ENCODE data around the gene ZNHIT2. TPM values are rescaled to one million over a fixed set of nuclear protein-coding genes. Genes with fewer than 3 reads are reported as not detected.
A peak's percentile ranks its signal among the peaks of the same experiment; 100 is the strongest.

Gene ZNHIT2
- total RNA-seq, 1 donor from 2014 or later, result 9.5 TPM

- TF ChIP-seq CTCF (IDR thresholded peaks at IDR 0.05), result no peak
- Histone ChIP-seq H3K4me1 (peaks cover 21% of the 10 kb centered on the region), H3K27ac (peak overlapping the region; percentile 93), H3K9me3 (no peaks in the 10 kb centered on the region), H3K27me3 (ENCODE audit: low read depth) (no peaks in the 10 kb centered on the region), H3K4me3 (peak overlapping the region; percentile 85), H3K36me3 (peaks cover 17% of the 10 kb centered on the region)
- intact Hi-C loops (cut with DNase I), result no loop called here
- no peak for ATAC-seq
- DNase-seq, result no peak
Measured at GRCh38 chr11:65095427-65095826, 22.1 kb downstream of the ZNHIT2 start.

- H3K36me3 ChIP-seq, result peaks cover 42% of the 10 kb centered on the region
- intact Hi-C loops (cut with DNase I), result no loop called here
- H3K27me3 ChIP-seq (ENCODE audit: low read depth), result no peaks in the 10 kb centered on the region
- DNase-seq (no peak), ATAC-seq (no peak)
- H3K27ac ChIP-seq, result no peak overlapping the region
- H3K4me3 ChIP-seq, result no peak overlapping the region
- H3K9me3 ChIP-seq, result no peaks in the 10 kb centered on the region
- H3K4me1 ChIP-seq, result peaks cover 3% of the 10 kb centered on the region
- no peak for TF ChIP-seq CTCF (IDR thresholded peaks at IDR 0.05)
Measured at GRCh38 chr11:65090628-65091027, 26.9 kb downstream of the ZNHIT2 start.

GRCh38 chr11:65089621-65090020 is 27.9 kb downstream of the ZNHIT2 start:
- H3K4me1 ChIP-seq, result peaks cover 13% of the 10 kb centered on the region
- TF ChIP-seq CTCF (IDR thresholded peaks at IDR 0.05), result no peak
- H3K9me3 ChIP-seq, result no peaks in the 10 kb centered on the region
- intact Hi-C loops (cut with DNase I), result no loop called here
- no peaks in the 10 kb centered on the region for H3K27me3 ChIP-seq (ENCODE audit: low read depth)
- ATAC-seq (no peak), DNase-seq (no peak)
- no peak overlapping the region for H3K4me3 ChIP-seq
- no peak overlapping the region for H3K27ac ChIP-seq
- H3K36me3 ChIP-seq, result peaks cover 46% of the 10 kb centered on the region

DNA sequence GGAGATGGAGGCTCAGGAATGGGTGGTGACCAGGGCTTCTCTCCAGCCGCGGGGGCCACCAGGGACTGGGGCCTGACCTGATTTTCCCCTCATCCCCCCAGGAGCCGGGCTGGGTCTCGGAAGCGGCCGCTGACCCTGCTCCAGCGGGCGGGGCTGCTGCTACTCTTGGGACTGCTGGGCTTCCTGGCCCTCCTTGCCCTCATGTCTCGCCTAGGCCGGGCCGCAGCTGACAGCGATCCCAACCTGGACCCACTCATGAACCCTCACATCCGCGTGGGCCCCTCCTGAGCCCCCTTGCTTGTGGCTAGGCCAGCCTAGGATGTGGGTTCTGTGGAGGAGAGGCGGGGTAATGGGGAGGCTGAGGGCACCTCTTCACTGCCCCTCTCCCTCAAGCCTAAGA is 29.7 kb downstream of the ZNHIT2 start:
- no peak for ATAC-seq
- H3K27me3 ChIP-seq (ENCODE audit: low read depth), result no peaks in the 10 kb centered on the region
- no peak for TF ChIP-seq CTCF (IDR thresholded peaks at IDR 0.05)
- H3K9me3 ChIP-seq, result no peaks in the 10 kb centered on the region
- H3K36me3 ChIP-seq, result peaks cover 46% of the 10 kb centered on the region
- no peak for DNase-seq
- intact Hi-C loops (cut with DNase I), result no loop called here
- peaks cover 20% of the 10 kb centered on the region for H3K4me1 ChIP-seq
- H3K27ac ChIP-seq, result no peak overlapping the region
- no peak overlapping the region for H3K4me3 ChIP-seq

DNA sequence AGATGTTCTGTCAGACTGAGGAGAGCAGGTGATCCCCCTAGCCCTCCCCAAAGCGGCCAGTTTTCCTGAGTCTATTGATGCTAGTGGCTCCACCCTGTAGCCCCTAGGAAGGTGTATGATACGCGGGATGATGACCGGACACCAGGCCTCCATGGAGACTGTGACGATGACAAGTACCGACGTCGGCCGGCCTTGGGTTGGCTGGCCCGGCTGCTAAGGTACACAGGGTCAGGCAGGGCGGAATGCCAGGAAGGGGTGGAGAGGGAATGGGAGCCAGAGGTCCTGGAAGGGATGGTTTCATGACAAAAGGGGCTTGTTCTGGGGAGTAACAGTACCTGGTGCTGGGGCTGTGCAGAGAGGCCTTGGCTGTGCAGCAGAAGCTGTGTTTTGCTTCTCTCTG is 30.3 kb downstream of the ZNHIT2 start:
- DNase-seq (no peak), ATAC-seq (no peak)
- Histone ChIP-seq H3K27me3 (ENCODE audit: low read depth) (no peaks in the 10 kb centered on the region), H3K4me1 (peaks cover 20% of the 10 kb centered on the region), H3K4me3 (no peak overlapping the region), H3K27ac (no peak overlapping the region), H3K9me3 (no peaks in the 10 kb centered on the region), H3K36me3 (peaks cover 46% of the 10 kb centered on the region)
- intact Hi-C loops (cut with DNase I), result no loop called here
- no peak for TF ChIP-seq CTCF (IDR thresholded peaks at IDR 0.05)

- Histone ChIP-seq H3K4me3 (no peak overlapping the region), H3K36me3 (peaks cover 46% of the 10 kb centered on the region), H3K27me3 (ENCODE audit: low read depth) (no peaks in the 10 kb centered on the region), H3K4me1 (peaks cover 20% of the 10 kb centered on the region), H3K27ac (no peak overlapping the region), H3K9me3 (no peaks in the 10 kb centered on the region)
- no peak for DNase-seq
- no peak for ATAC-seq
- intact Hi-C loops (cut with DNase I), result no loop called here
- TF ChIP-seq CTCF (IDR thresholded peaks at IDR 0.05), result no peak
Measured at GRCh38 chr11:65086809-65087208, 30.7 kb downstream of the ZNHIT2 start.

Data from lower lobe of right lung (tissue), 2 donors.